ENCODE results near the gene SEPHS2. TPM values are rescaled to one million over a fixed set of nuclear protein-coding genes. Genes with fewer than 3 reads are reported as not detected.
"Not testable (repeated sequence)": the region's sequence is repeated elsewhere in the genome, so short reads cannot be mapped to it uniquely, and the experiment has no call there.

The SEPHS2 gene
- total and polyA plus RNA-seq, 11 donors: 15.1 to 62.8 (median 30.0) TPM

GRCh38 chr16:30397056-30397455 lies 48.6 kb downstream of the SEPHS2 start:
- intact Hi-C loops (cut with DNase I): loop anchor here in 1 of 10 donors (5.0 kb wide), 1 partner anchor 40 kb away; the partner anchor contains the start of gene CD2BP2
- Histone ChIP-seq H3K36me3 (peaks cover 0 to 19% (median 6%) of the 10 kb centered on the region in 9 donors), H3K9me3 (no peaks in the 10 kb centered on the region), H3K4me1 (peaks cover 5 to 45% (median 22%) of the 10 kb centered on the region in 12 donors), H3K27ac (no peak overlapping the region), H3K4me3 (no peak overlapping the region), H3K27me3 (no peaks in the 10 kb centered on the region)
- DNase-seq (no peak), ATAC-seq (no peak)
- WGBS, 4 donors: 54 to 65% (median 60%) methylated on average over 4 of the region's 4 CpGs
- TF ChIP-seq POLR2A (IDR thresholded peaks at IDR 0.05) (no peak), CTCF (IDR thresholded peaks at IDR 0.05) (no peak)

- H3K27me3 ChIP-seq, DNase-seq, ATAC-seq, H3K27ac ChIP-seq, H3K9me3 ChIP-seq: not testable (repeated sequence)
- H3K4me3 ChIP-seq: peak overlapping the region in 4 of 12 donors; percentile 12 to 94 (median 80)
- WGBS, 4 donors: 77 to 83% (median 80%) methylated on average over 4 of the region's 4 CpGs
- intact Hi-C loops (cut with DNase I): loop anchor here in 1 of 10 donors (5.0 kb wide), 1 partner anchor 39 kb away; the partner anchor contains the start of gene CD2BP2
- H3K4me1 ChIP-seq: peaks cover 5 to 45% (median 22%) of the 10 kb centered on the region in 12 donors
- peaks cover 0 to 19% (median 6%) of the 10 kb centered on the region in 9 donors for H3K36me3 ChIP-seq
These were observed 49.0 kb downstream of the SEPHS2 start for GRCh38 chr16:30396627-30397026.

GRCh38 chr16:30395992-30396585 lies 49.6 kb downstream of the SEPHS2 start:
- Histone ChIP-seq H3K9me3 (no peaks in the 10 kb centered on the region), H3K4me1 (peaks cover 5 to 43% (median 22%) of the 10 kb centered on the region in 12 donors), H3K36me3 (peaks cover 0 to 19% (median 6%) of the 10 kb centered on the region in 9 donors), H3K4me3 (peak overlapping the region; percentile 58 to 99 (median 85)), H3K27me3 (no peaks in the 10 kb centered on the region), H3K27ac (peak overlapping the region; percentile 67 to 91 (median 84))
- no peak for ATAC-seq
- TF ChIP-seq CTCF (IDR thresholded peaks at IDR 0.05): no peak
- no peak for TF ChIP-seq POLR2A (IDR thresholded peaks at IDR 0.05)
- intact Hi-C loops (cut with DNase I): loop anchor here in 4 of 10 donors (1.0 to 5.0 kb wide), 3 partner anchors 17 to 39 kb away; partner anchors contain the start of gene CD2BP2 (in 1 of the 4)
- DNase-seq: no peak
- WGBS, 4 donors: 9 to 12% (median 9%) methylated on average over 13 of the region's 13 CpGs

- intact Hi-C loops (cut with DNase I): loop anchor here in 4 of 10 donors (1.0 to 5.0 kb wide), 3 partner anchors 17 to 38 kb away; partner anchors contain the start of gene CD2BP2 (in 1 of the 4)
- peak in 8 of 12 donors; percentile 20 to 56 (median 41) for TF ChIP-seq CTCF (IDR thresholded peaks at IDR 0.05)
- TF ChIP-seq POLR2A (IDR thresholded peaks at IDR 0.05): peak in 1 of 2 donors; percentile 47
- Histone ChIP-seq H3K4me3 (peak within 1 kb of the TSS; percentile 58 to 99 (median 85)), H3K36me3 (peaks cover 0 to 19% (median 6%) of the 10 kb centered on the region in 9 donors), H3K9me3 (no peaks in the 10 kb centered on the region), H3K27me3 (no peaks in the 10 kb centered on the region), H3K4me1 (peaks cover 5 to 36% (median 21%) of the 10 kb centered on the region in 12 donors), H3K27ac (peak within 1 kb of the TSS; percentile 67 to 91 (median 84))
- ATAC-seq (peak; percentile 93 to 98 (median 98)), DNase-seq (peak; percentile 89 to 94 (median 92))
- 0 to 1% (median 0%) methylated on average over 33 to 103 of the region's 103 CpGs for WGBS, 4 donors
These were observed 50.3 kb downstream of the SEPHS2 start, which contains the start of gene ZNF48 for GRCh38 chr16:30395155-30395991. TSS of gene ZNF48 (plus strand) at chr16:30395420. CDS start at chr16:30395795, 375 bp downstream.

Data from heart left ventricle (tissue), 16 donors.